ENCODE results near the gene VPS16.
"Not testable (repeated sequence)": the region's sequence is repeated elsewhere in the genome, so short reads cannot be mapped to it uniquely, and the experiment has no call there.

VPS16 gene

GRCh38 chr20:2822073-2822472, 18.5 kb upstream of the VPS16 start:
- TF ChIP-seq EZH2phosphoT487 (IDR thresholded peaks at IDR 0.05; ENCODE audit: low read depth) (no peak), CTCF (IDR thresholded peaks at IDR 0.05; ENCODE audit: low read depth, low read length) (no peak)
- no peaks in the 10 kb centered on the region for H3K36me3 ChIP-seq (replicated peaks; ENCODE audit: low read depth, low read length)
- no peak overlapping the region for H3K4me3 ChIP-seq (ENCODE audit: low read length)
- H2AFZ ChIP-seq (ENCODE audit: low read depth, low read length) = no peak overlapping the region
- H3K27ac ChIP-seq (ENCODE audit: low read length) = no peak overlapping the region
- no peak overlapping the region for H3K9ac ChIP-seq (ENCODE audit: low read length)
- H4K20me1 ChIP-seq (ENCODE audit: insufficient read depth, low read length) = no peaks in the 10 kb centered on the region
- H3K27me3 ChIP-seq (ENCODE audit: low read depth, low read length) = no peaks in the 10 kb centered on the region; the same call in 1 of the 2 replicates
- peaks cover 8% of the 10 kb centered on the region for H3K4me1 ChIP-seq (ENCODE audit: low read length)
- H3K4me2 ChIP-seq (ENCODE audit: low read length) = no peak overlapping the region
- no peaks in the 10 kb centered on the region for H3K9me3 ChIP-seq (ENCODE audit: insufficient read depth, low read length)
- H3K79me2 ChIP-seq (ENCODE audit: low read length) = no peaks in the 10 kb centered on the region

GRCh38 chr20:2825761-2826160, 14.8 kb upstream of the VPS16 start:
- Histone ChIP-seq H2AFZ (ENCODE audit: low read depth, low read length) (no peak overlapping the region), H3K4me1 (ENCODE audit: low read length) (peaks cover 11% of the 10 kb centered on the region)
- TF ChIP-seq CTCF (IDR thresholded peaks at IDR 0.05; ENCODE audit: low read depth, low read length) = no peak
- TF ChIP-seq EZH2phosphoT487 (IDR thresholded peaks at IDR 0.05; ENCODE audit: low read depth) = no peak

GRCh38 chr20:2826655-2827054, 13.9 kb upstream of the VPS16 start:
- no peak overlapping the region for H3K9ac ChIP-seq (ENCODE audit: low read length)
- H3K4me3 ChIP-seq (ENCODE audit: low read length) = no peak overlapping the region
- H2AFZ ChIP-seq (ENCODE audit: low read depth, low read length) = no peak overlapping the region
- H3K27ac ChIP-seq (ENCODE audit: low read length) = no peak overlapping the region
- no peak for TF ChIP-seq CTCF (IDR thresholded peaks at IDR 0.05; ENCODE audit: low read depth, low read length)
- no peak for TF ChIP-seq EZH2phosphoT487 (IDR thresholded peaks at IDR 0.05; ENCODE audit: low read depth)
- H4K20me1 ChIP-seq (ENCODE audit: insufficient read depth, low read length) = no peaks in the 10 kb centered on the region
- H3K4me2 ChIP-seq (ENCODE audit: low read length) = peak overlapping the region; percentile 23
- H3K9me3 ChIP-seq (ENCODE audit: insufficient read depth, low read length) = no peaks in the 10 kb centered on the region
- no peaks in the 10 kb centered on the region for H3K79me2 ChIP-seq (ENCODE audit: low read length)
- H3K36me3 ChIP-seq (replicated peaks; ENCODE audit: low read depth, low read length) = no peaks in the 10 kb centered on the region
- peaks cover 11% of the 10 kb centered on the region for H3K4me1 ChIP-seq (ENCODE audit: low read length)
- H3K27me3 ChIP-seq (ENCODE audit: low read depth, low read length) = peaks cover 18% of the 10 kb centered on the region

More at GRCh38 chr20:2825761-2826160, 14.8 kb upstream of the VPS16 start:
- Histone ChIP-seq H3K36me3 (replicated peaks; ENCODE audit: low read depth, low read length) (no peaks in the 10 kb centered on the region), H3K27me3 (ENCODE audit: low read depth, low read length) (peaks cover 18% of the 10 kb centered on the region), H3K4me3 (ENCODE audit: low read length) (no peak overlapping the region), H3K4me2 (ENCODE audit: low read length) (no peak overlapping the region), H3K9me3 (ENCODE audit: insufficient read depth, low read length) (no peaks in the 10 kb centered on the region), H3K9ac (ENCODE audit: low read length) (no peak overlapping the region), H4K20me1 (ENCODE audit: insufficient read depth, low read length) (no peaks in the 10 kb centered on the region), H3K27ac (ENCODE audit: low read length) (no peak overlapping the region), H3K79me2 (ENCODE audit: low read length) (no peaks in the 10 kb centered on the region)

GRCh38 chr20:2829376-2829775, 11.2 kb upstream of the VPS16 start:
- Histone ChIP-seq H3K4me1 (ENCODE audit: low read length) (peaks cover 26% of the 10 kb centered on the region), H3K9ac (ENCODE audit: low read length) (no peak overlapping the region), H3K9me3 (ENCODE audit: insufficient read depth, low read length) (no peaks in the 10 kb centered on the region), H3K27me3 (ENCODE audit: low read depth, low read length) (peaks cover 18% of the 10 kb centered on the region), H3K4me3 (ENCODE audit: low read length) (no peak overlapping the region), H4K20me1 (ENCODE audit: insufficient read depth, low read length) (no peaks in the 10 kb centered on the region), H3K4me2 (ENCODE audit: low read length) (no peak overlapping the region), H3K79me2 (ENCODE audit: low read length) (no peaks in the 10 kb centered on the region), H2AFZ (ENCODE audit: low read depth, low read length) (no peak overlapping the region), H3K36me3 (replicated peaks; ENCODE audit: low read depth, low read length) (peaks cover 4% of the 10 kb centered on the region), H3K27ac (ENCODE audit: low read length) (no peak overlapping the region)
- TF ChIP-seq EZH2phosphoT487 (IDR thresholded peaks at IDR 0.05; ENCODE audit: low read depth) (no peak), CTCF (IDR thresholded peaks at IDR 0.05; ENCODE audit: low read depth, low read length) (no peak)

GRCh38 chr20:2831206-2831605, 9.3 kb upstream of the VPS16 start:
- Histone ChIP-seq H3K4me1 (ENCODE audit: low read length) (peaks cover 26% of the 10 kb centered on the region), H3K36me3 (replicated peaks; ENCODE audit: low read depth, low read length) (peaks cover 13% of the 10 kb centered on the region), H3K27me3 (ENCODE audit: low read depth, low read length) (peaks cover 18% of the 10 kb centered on the region)
- H3K4me3 ChIP-seq (ENCODE audit: low read length); H3K27ac ChIP-seq (ENCODE audit: low read length); H4K20me1 ChIP-seq (ENCODE audit: insufficient read depth, low read length); H2AFZ ChIP-seq (ENCODE audit: low read depth, low read length); H3K4me2 ChIP-seq (ENCODE audit: low read length); H3K9ac ChIP-seq (ENCODE audit: low read length); H3K79me2 ChIP-seq (ENCODE audit: low read length); H3K9me3 ChIP-seq (ENCODE audit: insufficient read depth, low read length): not testable (repeated sequence)

All from OCI-LY3 (cell line).